Adrenal gland (tissue), 5 donors: ENCODE measurements around the gene PGC.

Source experiments
- POLR2A ChIP-seq, 2 donors: fragments of 450-650 bp; IDR thresholded peaks; one replicate each; pipeline ENCODE4 v1.6.1; 2017; ENCODE audit warnings: antibody characterized with exemption in 2 of 2, mild to moderate bottlenecking in 2 of 2, moderate library complexity in 1 of 2
- TF ChIP-seq, protein P1 (sequence below), 6 experiments: fragments of 450-650 bp in 4 of 6; fragments of 200-600 bp in 2 of 6; sonication (generic) in 1 of 6; IDR thresholded peaks; 1 replicate in 5 of 6; 2 replicates in 1 of 6; pipeline versions ENCODE4 v1.5.1 to v1.8.0; 2016 to 2021; ENCODE audit warnings: antibody characterized with exemption in 6 of 6, mild to moderate bottlenecking in 2 of 6, moderate library complexity in 1 of 6
- donor health status: DM: no; HTN: no; CAD: no.

GRCh38 chr6:41767112-41767833 is 20.1 kb upstream of the PGC start:
- TF ChIP-seq, protein P1, sequence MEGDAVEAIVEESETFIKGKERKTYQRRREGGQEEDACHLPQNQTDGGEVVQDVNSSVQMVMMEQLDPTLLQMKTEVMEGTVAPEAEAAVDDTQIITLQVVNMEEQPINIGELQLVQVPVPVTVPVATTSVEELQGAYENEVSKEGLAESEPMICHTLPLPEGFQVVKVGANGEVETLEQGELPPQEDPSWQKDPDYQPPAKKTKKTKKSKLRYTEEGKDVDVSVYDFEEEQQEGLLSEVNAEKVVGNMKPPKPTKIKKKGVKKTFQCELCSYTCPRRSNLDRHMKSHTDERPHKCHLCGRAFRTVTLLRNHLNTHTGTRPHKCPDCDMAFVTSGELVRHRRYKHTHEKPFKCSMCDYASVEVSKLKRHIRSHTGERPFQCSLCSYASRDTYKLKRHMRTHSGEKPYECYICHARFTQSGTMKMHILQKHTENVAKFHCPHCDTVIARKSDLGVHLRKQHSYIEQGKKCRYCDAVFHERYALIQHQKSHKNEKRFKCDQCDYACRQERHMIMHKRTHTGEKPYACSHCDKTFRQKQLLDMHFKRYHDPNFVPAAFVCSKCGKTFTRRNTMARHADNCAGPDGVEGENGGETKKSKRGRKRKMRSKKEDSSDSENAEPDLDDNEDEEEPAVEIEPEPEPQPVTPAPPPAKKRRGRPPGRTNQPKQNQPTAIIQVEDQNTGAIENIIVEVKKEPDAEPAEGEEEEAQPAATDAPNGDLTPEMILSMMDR (IDR thresholded peaks at IDR 0.05) = no peak
- TF ChIP-seq POLR2A (IDR thresholded peaks at IDR 0.05) = no peak
